D721Med (cell line): ENCODE data around the gene METTL25B.

ENCODE experiments used
- DNase-seq: peaks from one replicate; pipeline ENCODE4 v3.0.0; 2011; ENCODE audit warnings: low spot score; ENCODE audit not compliant: insufficient read length
- FAIRE-seq: peaks from 2 replicates; lab custom pipeline; 2011; peaks lifted over from hg19 to GRCh38; lab: Jason Lieb, UNC
- CTCF ChIP-seq: IDR thresholded peaks from 2 replicates; pipeline ENCODE4 v1.5.1; 2012; ENCODE audit warnings: mild to moderate bottlenecking, control low read depth; ENCODE audit not compliant: insufficient read depth; ENCODE audit errors: missing control alignments

The METTL25B gene

GRCh38 chr1:156745881-156746280 is 17.6 kb downstream of the METTL25B start:
- FAIRE-seq, result no peak
- TF ChIP-seq CTCF, result no peak
- DNase-seq, result no peak

GRCh38 chr1:156746406-156746727 is 18.1 kb downstream of the METTL25B start:
- no peak for DNase-seq
- no peak for TF ChIP-seq CTCF
- FAIRE-seq, result no peak

GRCh38 chr1:156746728-156747631 is 18.7 kb downstream of the METTL25B start:
- TF ChIP-seq CTCF, result peak; percentile 31
- FAIRE-seq (no peak), DNase-seq (peak; percentile 98)

GRCh38 chr1:156747742-156748669 is 19.7 kb downstream of the METTL25B start:
- DNase-seq, result peak; percentile 22
- FAIRE-seq, result no peak
- TF ChIP-seq CTCF, result no peak

- no peak for FAIRE-seq
- peak; percentile 16 for DNase-seq
- TF ChIP-seq CTCF, result no peak
These were observed 20.6 kb downstream of the METTL25B start for GRCh38 chr1:156748670-156749418.

GRCh38 chr1:156749419-156750118 is 21.3 kb downstream of the METTL25B start:
- FAIRE-seq, result no peak
- DNase-seq, result peak; percentile 6
- no peak for TF ChIP-seq CTCF
